ENCODE measurements around the gene KLF3. TPM values are rescaled to one million over a fixed set of nuclear protein-coding genes. Genes with fewer than 3 reads are reported as not detected.

KLF3 gene
- total and polyA plus RNA-seq, 7 experiments from 2014 or later, result 21.0 to 142 (median 120) TPM

DNA sequence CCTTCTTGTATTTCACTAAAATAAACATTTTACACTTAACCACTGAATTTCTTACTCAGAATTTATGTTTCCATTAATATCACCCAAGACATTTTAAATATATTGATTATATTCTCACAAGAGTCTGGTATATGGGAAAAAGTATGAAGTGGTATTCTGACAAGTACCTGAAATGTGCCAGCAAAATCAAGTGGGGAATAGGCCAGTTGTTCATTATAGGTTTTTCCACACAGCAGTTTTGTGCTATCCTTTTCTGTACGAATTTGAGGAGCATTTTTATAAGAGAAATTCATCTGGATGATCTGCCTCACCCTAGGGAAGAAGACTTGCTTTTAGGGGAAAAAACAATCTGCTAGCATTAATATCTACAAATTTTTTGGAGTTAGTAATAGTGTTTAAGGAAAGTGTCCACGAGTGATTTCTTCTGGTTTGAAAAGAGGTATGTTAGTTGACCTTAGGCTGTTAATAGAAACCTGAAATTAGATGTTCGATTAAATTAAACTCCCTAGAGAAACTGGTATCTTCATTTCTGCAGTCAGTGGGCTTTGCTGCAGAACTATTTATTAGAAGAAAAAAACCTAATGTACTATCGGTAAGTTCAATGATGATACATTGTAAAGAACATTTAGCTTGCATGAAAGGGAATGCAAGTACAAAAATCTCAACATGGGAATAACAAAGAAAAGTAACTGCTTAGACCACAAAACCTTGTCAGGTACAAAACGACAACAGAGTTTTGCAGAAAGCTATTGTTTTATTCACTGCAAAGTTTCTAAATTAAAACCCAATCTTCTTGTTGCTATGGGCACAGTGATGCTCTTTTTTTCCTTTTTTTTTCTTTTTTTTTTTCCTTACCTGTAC is 1.8 kb downstream of the KLF3 start:
- DNase-seq (peak in 4 of 9 donors; percentile 53 to 59 (median 57)), ATAC-seq (no peak)
- peaks cover 0 to 6% (median 0%) of the 10 kb centered on the region in 11 donors for H3K9me3 Mint-ChIP-seq
- peaks cover 4 to 16% (median 6%) of the 10 kb centered on the region in 5 donors for H3K36me3 Mint-ChIP-seq
- H3K27me3 Mint-ChIP-seq, result peaks cover 0 to 52% (median 0%) of the 10 kb centered on the region in 5 donors
- peaks cover 38 to 64% (median 55%) of the 10 kb centered on the region in 7 donors for H3K4me1 Mint-ChIP-seq
- Histone ChIP-seq H3K4me1 (ENCODE audit: control insufficient read depth in 2 of 2, insufficient read depth in 2 of 2, low read length in 2 of 2) (peaks cover 48 to 52% of the 10 kb centered on the region in 2 donors), H3K27me3 (ENCODE audit: control insufficient read depth in 2 of 2, insufficient read depth in 2 of 2, low read length in 2 of 2) (no peaks in the 10 kb centered on the region), H3K9me3 (ENCODE audit: control insufficient read depth in 2 of 3, low read length in 3 of 3) (no peaks in the 10 kb centered on the region), H3K27ac (ENCODE audit: low read depth, low read length) (peak overlapping the region; percentile 98), H3K4me3 (ENCODE audit: low read length) (peak overlapping the region; percentile 64), H3K36me3 (ENCODE audit: control insufficient read depth in 2 of 3, insufficient read depth in 3 of 3, low read length in 3 of 3) (peaks cover 0 to 4% (median 0%) of the 10 kb centered on the region in 3 experiments)
- POLR2A ChIA-PET, result interaction anchor here (0.6 to 5.2 kb wide), 26 partner anchors 8 to 355 kb away, joined by 3 to 83 read pairs (median 4); no protein-coding TSS in a partner anchor
- H3K4me3 Mint-ChIP-seq, result peak overlapping the region; percentile 85 to 100 (median 99)
- peak overlapping the region; percentile 76 to 100 (median 94) for H3K27ac Mint-ChIP-seq
- CTCF ChIA-PET, result interaction anchor here (0.6 to 2.9 kb wide), 13 partner anchors 9 to 613 kb away, joined by 3 to 13 read pairs (median 4); no protein-coding TSS in a partner anchor
- intact Hi-C loops (cut with micrococcal nuclease), result loop anchor here (1.0 to 10.0 kb wide), 10 partner anchors 10 to 1639 kb away; partner anchors contain the start of genes RELL1 (in 1 of the 2) and RHOH (in 1 of the 2)

DNA sequence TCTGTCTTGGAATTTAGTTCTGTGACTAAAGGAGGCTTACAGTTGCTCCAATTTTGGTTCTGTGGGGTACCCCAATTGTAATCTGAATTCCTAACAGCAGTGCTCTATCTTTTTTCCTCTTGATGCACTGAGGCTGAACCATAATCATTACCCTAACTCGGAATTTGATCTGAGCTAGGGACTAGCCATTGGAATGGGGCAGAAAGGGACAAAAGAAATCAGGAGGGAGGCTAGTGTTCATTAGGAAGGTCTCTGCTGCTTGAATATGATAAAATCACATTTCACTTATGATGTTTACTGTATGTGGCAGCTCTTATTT is 2.7 kb downstream of the KLF3 start:
- peaks cover 0 to 2% (median 0%) of the 10 kb centered on the region in 11 donors for H3K9me3 Mint-ChIP-seq
- H3K36me3 Mint-ChIP-seq, result peaks cover 4 to 12% (median 6%) of the 10 kb centered on the region in 5 donors
- H3K27ac Mint-ChIP-seq, result peak overlapping the region; percentile 76 to 100 (median 94)
- H3K4me3 ChIP-seq (ENCODE audit: low read length), result peak overlapping the region; percentile 64
- H3K27ac ChIP-seq (ENCODE audit: low read depth, low read length), result peak overlapping the region; percentile 98
- intact Hi-C loops (cut with micrococcal nuclease), result loop anchor here (1.0 to 10.0 kb wide), 9 partner anchors 9 to 1638 kb away; partner anchors contain the start of genes RELL1 (in 1 of the 2) and RHOH (in 1 of the 2)
- H3K4me1 Mint-ChIP-seq, result peaks cover 40 to 67% (median 55%) of the 10 kb centered on the region in 7 donors
- H3K36me3 ChIP-seq (ENCODE audit: control insufficient read depth in 2 of 3, insufficient read depth in 3 of 3, low read length in 3 of 3), result peaks cover 0 to 4% (median 0%) of the 10 kb centered on the region in 3 experiments
- H3K9me3 ChIP-seq (ENCODE audit: control insufficient read depth in 2 of 3, low read length in 3 of 3), result no peaks in the 10 kb centered on the region
- ChIA-PET POLR2A (interaction anchor here (0.6 to 5.2 kb wide), 29 partner anchors 8 to 535 kb away, joined by 3 to 83 read pairs (median 4); no protein-coding TSS in a partner anchor), CTCF (interaction anchor here (0.6 to 2.9 kb wide), 13 partner anchors 8 to 605 kb away, joined by 3 to 13 read pairs (median 3); no protein-coding TSS in a partner anchor)
- peaks cover 0 to 44% (median 0%) of the 10 kb centered on the region in 5 donors for H3K27me3 Mint-ChIP-seq
- H3K27me3 ChIP-seq (ENCODE audit: control insufficient read depth in 2 of 2, insufficient read depth in 2 of 2, low read length in 2 of 2), result no peaks in the 10 kb centered on the region
- ATAC-seq (no peak), DNase-seq (no peak)
- H3K4me1 ChIP-seq (ENCODE audit: control insufficient read depth in 2 of 2, insufficient read depth in 2 of 2, low read length in 2 of 2), result peaks cover 52 to 56% of the 10 kb centered on the region in 2 donors
- peak overlapping the region; percentile 85 to 100 (median 99) for H3K4me3 Mint-ChIP-seq

DNA sequence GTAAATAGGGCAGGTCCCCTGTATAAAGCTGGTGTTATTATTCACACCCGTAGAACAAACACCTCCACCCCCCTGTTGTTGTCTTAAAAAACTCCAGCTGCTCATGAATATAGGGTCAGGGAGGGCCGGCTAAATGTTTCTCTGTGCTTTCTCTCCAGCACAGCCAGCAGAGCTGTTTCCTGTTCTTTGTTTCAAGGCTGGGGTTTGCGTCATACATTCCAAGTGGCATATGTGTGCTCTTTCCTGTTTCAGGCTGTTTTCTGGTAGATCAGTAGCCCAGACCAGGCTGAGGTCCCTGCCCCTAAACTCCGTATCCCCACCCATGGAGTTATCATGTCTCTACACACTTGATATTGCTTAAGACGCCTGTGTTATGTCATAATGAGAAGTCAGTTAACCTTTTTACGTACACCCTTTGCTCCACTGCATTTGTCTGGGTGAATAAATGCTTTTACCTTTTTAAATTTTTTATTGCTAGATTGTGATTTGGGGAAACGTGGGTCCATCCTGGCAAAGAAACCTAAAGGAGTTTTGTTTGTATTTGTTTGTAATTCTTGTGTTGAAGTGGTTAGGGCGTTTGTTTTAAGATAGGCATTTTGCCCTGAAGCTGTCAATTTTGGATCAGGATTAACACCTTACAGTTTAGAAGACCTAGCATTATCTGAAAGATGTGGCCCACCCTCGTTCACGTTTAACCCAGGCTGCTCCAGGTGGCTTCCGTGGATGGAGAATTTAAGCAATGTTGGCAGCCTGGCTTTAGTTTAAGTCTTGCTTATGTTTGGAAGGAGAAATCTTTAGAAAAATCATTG is 3.3 kb downstream of the KLF3 start:
- Histone ChIP-seq H3K27ac (ENCODE audit: low read depth, low read length) (peak overlapping the region; percentile 98), H3K4me3 (ENCODE audit: low read length) (peak overlapping the region; percentile 64), H3K36me3 (ENCODE audit: control insufficient read depth in 2 of 3, insufficient read depth in 3 of 3, low read length in 3 of 3) (peaks cover 0 to 4% (median 0%) of the 10 kb centered on the region in 3 experiments), H3K9me3 (ENCODE audit: control insufficient read depth in 2 of 3, low read length in 3 of 3) (no peaks in the 10 kb centered on the region), H3K27me3 (ENCODE audit: control insufficient read depth in 2 of 2, insufficient read depth in 2 of 2, low read length in 2 of 2) (no peaks in the 10 kb centered on the region), H3K4me1 (ENCODE audit: control insufficient read depth in 2 of 2, insufficient read depth in 2 of 2, low read length in 2 of 2) (peaks cover 52 to 57% of the 10 kb centered on the region in 2 donors)
- H3K4me3 Mint-ChIP-seq, result peak overlapping the region; percentile 85 to 100 (median 99)
- peaks cover 0 to 38% (median 0%) of the 10 kb centered on the region in 5 donors for H3K27me3 Mint-ChIP-seq
- CTCF ChIA-PET, result interaction anchor here (0.6 to 2.9 kb wide), 11 partner anchors 7 to 605 kb away, joined by 3 to 13 read pairs (median 3); no protein-coding TSS in a partner anchor
- peaks cover 0 to 2% (median 0%) of the 10 kb centered on the region in 11 donors for H3K9me3 Mint-ChIP-seq
- H3K4me1 Mint-ChIP-seq, result peaks cover 41 to 67% (median 55%) of the 10 kb centered on the region in 7 donors
- H3K27ac Mint-ChIP-seq, result peak overlapping the region; percentile 76 to 100 (median 94)
- ATAC-seq (peak; percentile 65), DNase-seq (peak in 8 of 9 donors; percentile 38 to 96 (median 90))
- peaks cover 3 to 12% (median 5%) of the 10 kb centered on the region in 5 donors for H3K36me3 Mint-ChIP-seq
- POLR2A ChIA-PET, result interaction anchor here (0.6 to 5.2 kb wide), 31 partner anchors 8 to 535 kb away, joined by 3 to 83 read pairs (median 4); no protein-coding TSS in a partner anchor
- intact Hi-C loops (cut with micrococcal nuclease), result loop anchor here (2.0 to 10.0 kb wide), 8 partner anchors 42 to 1638 kb away; partner anchors contain the start of genes RELL1 (in 1 of the 2) and RHOH (in 1 of the 2)

DNA sequence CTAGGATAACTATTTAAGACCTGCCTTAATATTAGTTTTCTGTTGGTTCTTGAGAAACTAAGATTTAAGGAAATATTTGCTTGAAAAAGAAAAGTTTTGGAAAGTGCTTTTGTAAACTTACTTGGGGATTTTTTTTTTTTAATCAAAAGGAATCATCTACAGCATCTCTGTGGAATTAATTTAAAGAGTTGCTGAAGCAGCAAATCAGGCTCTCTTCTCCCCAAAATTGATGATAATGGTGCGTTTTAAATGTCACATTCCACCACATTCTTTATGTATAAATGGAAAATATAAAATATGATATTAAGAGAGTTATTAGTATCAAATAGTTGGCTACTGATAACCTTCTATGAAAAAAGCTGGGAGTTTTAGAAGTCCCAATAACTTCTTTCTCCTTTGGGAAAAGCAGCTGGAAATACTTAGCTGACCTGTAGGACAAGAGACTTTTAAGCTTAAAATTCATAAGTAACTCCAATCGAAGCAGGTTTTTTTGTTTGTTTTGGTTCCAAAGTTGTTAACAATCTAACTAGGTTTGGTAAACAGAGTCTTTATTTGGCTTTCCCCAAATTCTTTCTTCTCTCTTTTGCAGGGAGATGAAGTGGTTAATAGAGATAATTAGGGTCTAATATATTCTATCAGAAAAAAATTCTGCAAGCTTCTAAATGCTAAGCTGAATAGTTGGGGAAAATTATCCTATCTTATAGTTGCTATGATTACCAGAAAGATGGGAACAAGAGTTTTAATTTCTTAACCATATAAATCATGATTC is 4.4 kb downstream of the KLF3 start:
- intact Hi-C loops (cut with micrococcal nuclease), result loop anchor here (5.0 to 10.0 kb wide), 6 partner anchors 64 to 1636 kb away; partner anchors contain the start of genes RELL1 (in 1 of the 2) and RHOH (in 1 of the 2)
- peaks cover 60% of the 10 kb centered on the region in 2 donors for H3K4me1 ChIP-seq (ENCODE audit: control insufficient read depth in 2 of 2, insufficient read depth in 2 of 2, low read length in 2 of 2)
- Mint-ChIP-seq H3K4me1 (peaks cover 51 to 74% (median 62%) of the 10 kb centered on the region in 7 donors), H3K27ac (peak overlapping the region in 8 of 9 donors; percentile 89 to 100 (median 96)), H3K9me3 (peaks cover 0 to 2% (median 0%) of the 10 kb centered on the region in 11 donors), H3K27me3 (peaks cover 0 to 35% (median 0%) of the 10 kb centered on the region in 5 donors), H3K36me3 (peaks cover 3 to 12% (median 5%) of the 10 kb centered on the region in 5 donors), H3K4me3 (peak overlapping the region in 9 of 10 donors; percentile 74 to 99 (median 80))
- ATAC-seq (no peak), DNase-seq (no peak)
- peak overlapping the region; percentile 98 for H3K27ac ChIP-seq (ENCODE audit: low read depth, low read length)
- ChIA-PET CTCF (interaction anchor here (1.0 to 2.9 kb wide), 4 partner anchors 41 to 488 kb away, joined by 3 to 9 read pairs (median 4); no protein-coding TSS in a partner anchor), POLR2A (interaction anchor here (0.7 to 5.2 kb wide), 15 partner anchors 9 to 358 kb away, joined by 3 to 83 read pairs (median 4); no protein-coding TSS in a partner anchor)
- H3K9me3 ChIP-seq (ENCODE audit: control insufficient read depth in 2 of 3, low read length in 3 of 3), result no peaks in the 10 kb centered on the region
- no peak overlapping the region for H3K4me3 ChIP-seq (ENCODE audit: low read length)
- H3K36me3 ChIP-seq (ENCODE audit: control insufficient read depth in 2 of 3, insufficient read depth in 3 of 3, low read length in 3 of 3), result peaks cover 0 to 4% (median 0%) of the 10 kb centered on the region in 3 experiments
- H3K27me3 ChIP-seq (ENCODE audit: control insufficient read depth in 2 of 2, insufficient read depth in 2 of 2, low read length in 2 of 2), result no peaks in the 10 kb centered on the region

DNA sequence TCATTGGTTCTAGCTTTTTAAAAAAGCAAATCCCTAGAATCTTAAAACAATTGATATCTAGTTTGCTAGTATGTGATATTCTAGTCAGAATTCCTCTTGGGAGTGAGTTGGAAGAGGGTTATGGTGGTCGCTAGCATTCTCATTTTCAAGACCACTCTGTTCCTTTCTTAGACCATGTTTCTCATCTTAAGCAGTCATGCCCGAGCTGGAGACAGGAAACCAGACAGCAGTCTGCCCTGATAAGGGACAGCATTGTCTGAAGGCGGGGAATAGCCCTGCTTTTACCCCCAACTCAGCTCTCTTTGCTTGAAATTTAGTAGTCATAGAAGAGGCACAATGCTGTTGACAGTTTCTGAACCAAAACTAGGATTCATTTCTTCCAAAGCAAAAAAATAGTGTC is 5.2 kb downstream of the KLF3 start:
- POLR2A ChIA-PET, result interaction anchor here (0.6 to 5.2 kb wide), 11 partner anchors 10 to 359 kb away, joined by 3 to 83 read pairs (median 4); no protein-coding TSS in a partner anchor
- peaks cover 63 to 68% of the 10 kb centered on the region in 2 donors for H3K4me1 ChIP-seq (ENCODE audit: control insufficient read depth in 2 of 2, insufficient read depth in 2 of 2, low read length in 2 of 2)
- H3K27me3 ChIP-seq (ENCODE audit: control insufficient read depth in 2 of 2, insufficient read depth in 2 of 2, low read length in 2 of 2), result no peaks in the 10 kb centered on the region
- CTCF ChIA-PET, result interaction anchor here (1.0 to 1.2 kb wide), 3 partner anchors 42 to 350 kb away, joined by 3 to 5 read pairs (median 3); no protein-coding TSS in a partner anchor
- peaks cover 0 to 35% (median 0%) of the 10 kb centered on the region in 5 donors for H3K27me3 Mint-ChIP-seq
- peaks cover 0 to 3% (median 0%) of the 10 kb centered on the region in 3 experiments for H3K36me3 ChIP-seq (ENCODE audit: control insufficient read depth in 2 of 3, insufficient read depth in 3 of 3, low read length in 3 of 3)
- intact Hi-C loops (cut with micrococcal nuclease), result loop anchor here (5.0 to 10.0 kb wide), 6 partner anchors 64 to 1636 kb away; partner anchors contain the start of genes RELL1 (in 1 of the 2) and RHOH (in 1 of the 2)
- no peak for ATAC-seq
- peak overlapping the region in 9 of 10 donors; percentile 74 to 99 (median 80) for H3K4me3 Mint-ChIP-seq
- peaks cover 3 to 12% (median 5%) of the 10 kb centered on the region in 5 donors for H3K36me3 Mint-ChIP-seq
- no peak for DNase-seq
- H3K27ac Mint-ChIP-seq, result peak overlapping the region in 8 of 9 donors; percentile 82 to 100 (median 94)
- no peak overlapping the region for H3K4me3 ChIP-seq (ENCODE audit: low read length)
- H3K9me3 Mint-ChIP-seq, result peaks cover 0 to 2% (median 0%) of the 10 kb centered on the region in 11 donors
- no peaks in the 10 kb centered on the region for H3K9me3 ChIP-seq (ENCODE audit: control insufficient read depth in 2 of 3, low read length in 3 of 3)
- H3K27ac ChIP-seq (ENCODE audit: low read depth, low read length), result peak overlapping the region; percentile 98
- H3K4me1 Mint-ChIP-seq, result peaks cover 59 to 82% (median 71%) of the 10 kb centered on the region in 7 donors

Data from naive thymus-derived CD4-positive, alpha-beta T cell (primary cell).